ENCODE measurements around the gene ACTR5. TPM values are rescaled to one million over a fixed set of nuclear protein-coding genes. Genes with fewer than 3 reads are reported as not detected.

Gene ACTR5
- total RNA-seq, 4 donors from 2014 or later, result 5.8 to 9.8 (median 8.6) TPM

GRCh38 chr20:38703526-38703925 is 44.7 kb upstream of the ACTR5 start:
- intact Hi-C loops (cut with DNase I), result no loop called here
- Histone ChIP-seq H3K4me1 (no peaks in the 10 kb centered on the region), H3K36me3 (no peaks in the 10 kb centered on the region), H3K4me3 (no peak overlapping the region), H3K9me3 (no peaks in the 10 kb centered on the region), H3K27ac (replicated peaks in 1 of 4) (no peak overlapping the region), H3K27me3 (peaks cover 0 to 79% (median 0%) of the 10 kb centered on the region in 4 donors)
- 69% methylated on average over 3 of the region's 3 CpGs for WGBS
- no peak for DNase-seq (ENCODE audit: extremely low spot score)
- TF ChIP-seq POLR2AphosphoS5 (IDR thresholded peaks at IDR 0.05) (no peak), EP300 (IDR thresholded peaks at IDR 0.05) (no peak), CTCF (IDR thresholded peaks at IDR 0.05) (no peak), POLR2A (IDR thresholded peaks at IDR 0.05; ENCODE audit: low read depth) (no peak)

GRCh38 chr20:38704136-38704535 is 44.1 kb upstream of the ACTR5 start:
- TF ChIP-seq POLR2A (IDR thresholded peaks at IDR 0.05; ENCODE audit: low read depth), result no peak
- no peak for TF ChIP-seq CTCF (IDR thresholded peaks at IDR 0.05)
- TF ChIP-seq POLR2AphosphoS5 (IDR thresholded peaks at IDR 0.05), result no peak
- TF ChIP-seq EP300 (IDR thresholded peaks at IDR 0.05), result no peak
- Histone ChIP-seq H3K27me3 (peaks cover 0 to 79% (median 0%) of the 10 kb centered on the region in 4 donors), H3K4me1 (no peaks in the 10 kb centered on the region), H3K4me3 (no peak overlapping the region), H3K9me3 (no peaks in the 10 kb centered on the region), H3K36me3 (no peaks in the 10 kb centered on the region), H3K27ac (replicated peaks in 1 of 4) (no peak overlapping the region)
- 67% methylated on average over 4 of the region's 4 CpGs for WGBS
- intact Hi-C loops (cut with DNase I), result no loop called here
- no peak for DNase-seq (ENCODE audit: extremely low spot score)

GRCh38 chr20:38706509-38706908 is 41.8 kb upstream of the ACTR5 start:
- no peak for DNase-seq (ENCODE audit: extremely low spot score)
- Histone ChIP-seq H3K36me3 (no peaks in the 10 kb centered on the region), H3K27me3 (peaks cover 0 to 76% (median 0%) of the 10 kb centered on the region in 4 donors), H3K4me1 (no peaks in the 10 kb centered on the region), H3K27ac (replicated peaks in 1 of 4) (no peak overlapping the region), H3K4me3 (no peak overlapping the region), H3K9me3 (no peaks in the 10 kb centered on the region)
- intact Hi-C loops (cut with DNase I), result no loop called here
- TF ChIP-seq CTCF (IDR thresholded peaks at IDR 0.05) (no peak), POLR2A (IDR thresholded peaks at IDR 0.05; ENCODE audit: low read depth) (no peak)
- WGBS, result 9% methylated on average over 6 of the region's 7 CpGs

- Histone ChIP-seq H3K9me3 (no peaks in the 10 kb centered on the region), H3K4me1 (no peaks in the 10 kb centered on the region), H3K27me3 (peaks cover 0 to 92% (median under 1%) of the 10 kb centered on the region in 4 donors), H3K4me3 (no peak overlapping the region), H3K27ac (replicated peaks in 1 of 4) (no peak overlapping the region), H3K36me3 (no peaks in the 10 kb centered on the region)
- TF ChIP-seq POLR2A (IDR thresholded peaks at IDR 0.05; ENCODE audit: low read depth), result no peak
- TF ChIP-seq POLR2AphosphoS5 (IDR thresholded peaks at IDR 0.05), result no peak
- TF ChIP-seq CTCF (IDR thresholded peaks at IDR 0.05), result no peak
- no peak for TF ChIP-seq EP300 (IDR thresholded peaks at IDR 0.05)
- no peak for DNase-seq (ENCODE audit: extremely low spot score)
- intact Hi-C loops (cut with DNase I), result no loop called here
- 25% methylated on average over 6 of the region's 6 CpGs for WGBS
Measured at GRCh38 chr20:38714308-38714707, 34.0 kb upstream of the ACTR5 start.

- H3K4me1 ChIP-seq, result no peaks in the 10 kb centered on the region
- no peak for TF ChIP-seq EP300 (IDR thresholded peaks at IDR 0.05)
- no peak for TF ChIP-seq POLR2AphosphoS5 (IDR thresholded peaks at IDR 0.05)
- no peak for TF ChIP-seq POLR2A (IDR thresholded peaks at IDR 0.05; ENCODE audit: low read depth)
- TF ChIP-seq CTCF (IDR thresholded peaks at IDR 0.05), result no peak
- 51% methylated on average over 10 of the region's 10 CpGs for WGBS
- H3K4me3 ChIP-seq, result no peak overlapping the region
- no peak overlapping the region for H3K27ac ChIP-seq (replicated peaks in 1 of 4)
- H3K9me3 ChIP-seq, result no peaks in the 10 kb centered on the region
- no peaks in the 10 kb centered on the region for H3K36me3 ChIP-seq
- intact Hi-C loops (cut with DNase I), result no loop called here
- peaks cover 0 to 92% (median 5%) of the 10 kb centered on the region in 4 donors for H3K27me3 ChIP-seq
- DNase-seq (ENCODE audit: extremely low spot score), result no peak
Measured at GRCh38 chr20:38715646-38716045, 32.6 kb upstream of the ACTR5 start.

Data from esophagus muscularis mucosa (tissue), 4 donors.